AG04449 (cell line): ENCODE measurements around the gene STRIT1.
"Not testable (repeated sequence)": the region's sequence is repeated elsewhere in the genome, so short reads cannot be mapped to it uniquely, and the experiment has no call there.

Source experiments
- CTCF ChIA-PET: fragments of 350-600 bp; formaldehyde crosslinking; extraction: SDS; loops from one replicate; lab custom pipeline; 2021; ENCODE audit warnings: antibody characterized with exemption; lab: Yijun Ruan, JAX
- POLR2A ChIA-PET: fragments of 400-600, 350-600 bp; formaldehyde crosslinking; extraction: SDS; loops from one replicate; lab custom pipeline; 2020; ENCODE audit warnings: antibody characterized with exemption, inconsistent platforms; lab: Yijun Ruan, JAX
- DNase-seq: peaks from one replicate; pipeline ENCODE4 v3.0.0-alpha.2; 2010; ENCODE audit warnings: low read depth, low spot score
- H3K4me3 ChIP-seq: 2 replicates; pipeline ENCODE4 v1.5.1; 2011; ENCODE audit warnings: low read depth, mild to moderate bottlenecking, control low read depth, low read length
- TF ChIP-seq, protein P1 (sequence below): IDR thresholded peaks from one replicate; pipeline ENCODE4 v1.5.1; 2011; ENCODE audit warnings: mild to moderate bottlenecking, moderate library complexity, low read length, control low read depth, inconsistent platforms; ENCODE audit not compliant: insufficient read depth; ENCODE audit errors: missing control alignments

Gene STRIT1

DNA sequence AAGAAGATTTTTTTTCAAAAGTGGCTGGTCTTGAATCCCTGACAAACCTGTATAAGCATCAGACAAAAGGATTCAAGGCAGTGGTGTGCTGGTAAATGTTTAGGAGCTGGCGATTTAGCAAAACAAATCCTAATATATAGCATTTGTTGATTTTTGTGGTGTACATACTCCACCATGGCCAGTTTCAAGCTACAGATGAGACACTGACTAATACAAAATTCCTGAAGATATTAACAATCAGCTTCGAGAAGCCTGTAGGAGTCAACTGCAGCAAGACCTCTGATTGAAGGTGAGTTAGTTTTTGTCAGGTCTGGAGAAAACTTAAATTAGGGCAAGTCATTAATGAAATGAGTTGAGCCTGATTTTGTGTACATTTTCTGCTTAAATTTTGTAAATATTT, 6.7 kb downstream of the STRIT1 start:
- DNase-seq: no peak
- POLR2A ChIA-PET: no interaction called here

DNA sequence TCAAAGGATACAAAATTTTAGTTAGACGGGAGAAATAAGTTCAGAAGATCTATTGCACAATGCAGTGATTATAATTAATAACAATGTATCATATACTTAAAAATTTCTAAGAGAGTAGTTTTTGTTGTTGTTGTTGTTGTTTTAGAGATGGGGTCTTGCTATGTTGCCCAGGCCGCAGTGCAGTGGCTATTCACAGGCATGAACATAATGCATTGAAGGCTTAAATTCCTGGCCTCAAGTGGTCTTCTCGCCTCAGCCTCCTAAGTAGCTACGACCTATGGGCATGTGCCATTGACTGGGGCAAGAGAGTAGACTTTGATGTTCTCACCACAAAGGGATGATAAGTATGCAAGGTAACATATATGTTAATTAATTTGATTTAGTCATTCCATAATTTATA, 7.5 kb downstream of the STRIT1 start:
- TF ChIP-seq, protein P1, sequence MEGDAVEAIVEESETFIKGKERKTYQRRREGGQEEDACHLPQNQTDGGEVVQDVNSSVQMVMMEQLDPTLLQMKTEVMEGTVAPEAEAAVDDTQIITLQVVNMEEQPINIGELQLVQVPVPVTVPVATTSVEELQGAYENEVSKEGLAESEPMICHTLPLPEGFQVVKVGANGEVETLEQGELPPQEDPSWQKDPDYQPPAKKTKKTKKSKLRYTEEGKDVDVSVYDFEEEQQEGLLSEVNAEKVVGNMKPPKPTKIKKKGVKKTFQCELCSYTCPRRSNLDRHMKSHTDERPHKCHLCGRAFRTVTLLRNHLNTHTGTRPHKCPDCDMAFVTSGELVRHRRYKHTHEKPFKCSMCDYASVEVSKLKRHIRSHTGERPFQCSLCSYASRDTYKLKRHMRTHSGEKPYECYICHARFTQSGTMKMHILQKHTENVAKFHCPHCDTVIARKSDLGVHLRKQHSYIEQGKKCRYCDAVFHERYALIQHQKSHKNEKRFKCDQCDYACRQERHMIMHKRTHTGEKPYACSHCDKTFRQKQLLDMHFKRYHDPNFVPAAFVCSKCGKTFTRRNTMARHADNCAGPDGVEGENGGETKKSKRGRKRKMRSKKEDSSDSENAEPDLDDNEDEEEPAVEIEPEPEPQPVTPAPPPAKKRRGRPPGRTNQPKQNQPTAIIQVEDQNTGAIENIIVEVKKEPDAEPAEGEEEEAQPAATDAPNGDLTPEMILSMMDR: no peak
- CTCF ChIA-PET: interaction anchor here (1.0 kb wide), 1 partner anchor 37 kb away, joined by 5 read pairs; no protein-coding TSS in a partner anchor
- no peak overlapping the region for H3K4me3 ChIP-seq
- POLR2A ChIA-PET: no interaction called here
- no peak for DNase-seq

More for the DNA sequence above, 6.7 kb downstream of the STRIT1 start:
- no peak overlapping the region for H3K4me3 ChIP-seq
- TF ChIP-seq, protein P1: no peak
- CTCF ChIA-PET: interaction anchor here (1.0 kb wide), 1 partner anchor 36 kb away, joined by 5 read pairs; no protein-coding TSS in a partner anchor

DNA sequence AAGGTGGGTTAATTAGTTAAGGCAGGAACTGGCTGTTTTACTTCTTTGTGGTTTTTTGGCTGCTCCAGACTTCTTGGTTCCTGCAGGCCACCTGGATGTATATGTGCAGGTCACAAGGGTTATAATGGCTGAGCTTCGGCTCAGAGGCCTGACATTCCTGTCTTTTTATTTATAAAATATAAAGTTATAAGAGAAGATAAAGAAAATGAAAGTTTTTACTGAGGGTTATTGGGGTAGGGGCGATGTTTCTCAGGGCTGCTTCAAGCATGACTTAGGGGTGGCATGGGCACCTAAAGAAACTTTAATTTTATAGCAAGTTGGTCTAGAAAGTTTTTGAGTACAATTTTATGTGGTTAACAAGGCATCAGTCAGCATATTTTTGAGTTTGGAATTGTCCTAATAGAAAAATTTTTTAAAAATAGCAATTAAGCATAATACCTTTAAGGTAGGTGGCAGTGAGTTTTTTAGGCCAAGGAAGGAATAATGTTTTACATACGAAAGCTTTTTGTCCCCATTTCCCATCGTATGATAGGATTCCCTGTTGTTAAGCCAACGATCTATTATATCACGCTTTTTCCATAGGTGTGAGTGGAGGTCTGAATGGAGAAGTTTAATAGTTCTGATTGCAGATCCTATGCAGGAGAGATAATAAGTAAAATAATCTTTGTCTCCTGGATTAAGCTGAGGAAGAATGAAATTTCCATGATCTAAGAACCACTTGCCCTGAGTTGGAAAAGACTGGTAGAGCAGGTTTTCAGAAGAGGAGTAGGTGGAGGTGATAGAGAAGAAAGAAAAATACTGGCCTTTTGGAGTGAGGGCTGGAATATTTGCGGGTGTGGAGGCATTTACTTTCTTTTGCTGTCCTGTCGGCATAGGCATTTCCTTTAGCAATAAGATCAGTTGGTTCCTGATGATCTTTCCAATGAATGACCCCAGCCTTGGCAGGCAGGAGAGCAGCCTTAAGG, 10.1 kb downstream of the STRIT1 start:
- DNase-seq: no peak
- H3K4me3 ChIP-seq: no peak overlapping the region
- ChIA-PET POLR2A (no interaction called here), CTCF (no interaction called here)
- TF ChIP-seq, protein P1: no peak

DNA sequence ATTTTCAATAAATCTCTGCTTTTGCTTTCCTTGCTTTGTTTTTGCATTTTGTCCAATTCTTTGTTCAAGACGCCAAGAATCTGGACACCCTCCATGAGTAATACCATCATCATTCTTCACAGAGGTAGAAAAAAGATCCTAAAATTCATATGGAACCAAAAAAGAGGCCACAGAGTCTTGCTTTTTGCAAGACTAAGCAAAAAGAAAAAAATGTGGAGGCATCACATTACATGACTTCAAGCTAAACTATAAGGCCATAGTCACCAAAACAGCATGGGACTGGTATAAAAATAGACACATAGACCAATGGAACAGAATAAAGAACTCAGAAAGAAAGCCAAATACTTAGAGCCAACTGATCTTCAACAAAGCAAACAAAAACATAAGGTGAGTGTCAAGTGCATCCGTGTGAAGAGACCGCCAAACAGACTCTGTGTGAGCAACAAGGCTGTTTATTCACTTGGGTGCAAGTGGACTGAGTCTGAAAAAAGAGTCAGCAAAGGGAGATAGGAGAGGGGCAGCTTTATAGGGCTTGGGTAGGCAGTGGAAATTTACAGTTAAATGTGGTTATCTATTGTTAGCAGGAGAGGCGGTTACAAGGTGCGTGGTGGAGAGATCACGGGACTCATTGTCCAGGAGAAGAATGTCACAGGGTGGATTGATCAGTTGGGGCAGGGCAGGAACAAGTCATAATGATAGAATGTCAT, 10.9 kb downstream of the STRIT1 start:
- POLR2A ChIA-PET: no interaction called here
- TF ChIP-seq, protein P1: no peak
- no peak overlapping the region; the same call in 1 of the 2 replicates for H3K4me3 ChIP-seq
- CTCF ChIA-PET: no interaction called here
- DNase-seq: peak; percentile 51

DNA sequence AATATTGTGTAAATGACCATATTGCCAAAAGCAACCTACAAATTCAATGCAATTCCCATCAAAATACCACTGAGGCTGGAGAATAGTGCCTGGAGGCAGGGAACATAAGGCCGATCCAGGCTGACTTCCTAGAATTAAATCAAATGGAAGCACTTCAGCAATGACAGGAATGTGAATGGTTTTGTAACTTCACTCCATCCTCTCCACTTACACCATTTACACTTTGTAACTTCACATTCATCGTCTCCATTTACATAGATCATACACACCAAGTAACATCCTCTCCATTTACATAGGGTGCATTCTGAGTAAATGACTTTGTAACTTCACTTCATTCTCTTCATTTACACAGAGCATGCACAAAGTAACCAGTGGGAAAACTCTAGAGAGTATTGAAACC, 11.6 kb downstream of the STRIT1 start:
- no peak overlapping the region for H3K4me3 ChIP-seq

DNA sequence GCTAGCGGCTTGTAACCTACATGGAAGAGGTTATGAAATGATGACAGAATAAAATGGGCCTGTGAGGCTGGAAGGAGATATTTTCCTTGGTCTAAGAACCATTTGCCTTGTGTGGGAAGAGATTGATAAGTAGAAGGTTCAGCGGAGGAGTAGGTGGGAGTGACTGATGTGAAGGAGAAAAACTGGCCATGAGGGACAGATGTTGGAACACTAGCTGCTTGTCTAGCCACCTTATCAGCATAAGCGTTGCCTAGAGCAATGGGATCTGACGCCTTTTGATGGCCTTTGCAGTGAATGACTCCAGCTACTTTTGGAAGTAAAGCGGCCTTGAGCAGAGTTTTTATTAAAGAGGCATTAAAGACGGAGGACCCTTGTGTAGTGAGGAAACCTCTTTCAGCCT, 17.4 kb downstream of the STRIT1 start:
- POLR2A ChIA-PET, H3K4me3 ChIP-seq, CTCF ChIA-PET, DNase-seq: not testable (repeated sequence)

More for the DNA sequence above, 11.6 kb downstream of the STRIT1 start:
- ChIA-PET POLR2A (no interaction called here), CTCF (no interaction called here)
- peak; percentile 31 for DNase-seq
- TF ChIP-seq, protein P1: no peak

DNA sequence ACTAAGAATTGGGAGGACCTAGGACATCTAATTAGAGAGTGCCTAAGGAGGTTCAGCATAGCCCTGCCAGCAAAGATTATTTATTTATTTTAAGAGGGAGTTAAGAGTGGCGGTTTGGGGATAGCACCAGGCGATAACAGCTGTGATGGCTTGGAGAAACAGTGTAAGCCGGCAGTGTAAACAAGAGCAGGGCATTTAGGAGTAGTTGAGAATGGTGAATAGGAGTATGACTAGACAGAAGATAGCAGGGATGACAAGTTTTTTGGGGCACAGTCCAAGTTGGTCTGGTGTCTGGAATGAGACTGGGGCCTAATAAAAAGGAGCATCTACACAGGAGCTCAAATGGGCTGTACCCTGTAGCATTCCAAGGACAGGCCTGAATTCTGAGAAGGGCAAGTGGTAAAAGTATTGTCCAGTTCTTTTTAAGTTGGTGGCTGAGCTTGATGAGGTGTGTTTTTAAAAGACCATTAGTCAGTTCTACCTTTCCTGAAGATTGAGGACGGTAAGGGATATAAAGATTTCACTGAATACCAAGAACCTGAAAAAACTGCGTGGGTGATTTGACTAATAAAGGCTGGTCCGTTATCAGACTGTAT, 18.2 kb downstream of the STRIT1 start:
- H3K4me3 ChIP-seq, CTCF ChIA-PET, DNase-seq, POLR2A ChIA-PET: not testable (repeated sequence)

DNA sequence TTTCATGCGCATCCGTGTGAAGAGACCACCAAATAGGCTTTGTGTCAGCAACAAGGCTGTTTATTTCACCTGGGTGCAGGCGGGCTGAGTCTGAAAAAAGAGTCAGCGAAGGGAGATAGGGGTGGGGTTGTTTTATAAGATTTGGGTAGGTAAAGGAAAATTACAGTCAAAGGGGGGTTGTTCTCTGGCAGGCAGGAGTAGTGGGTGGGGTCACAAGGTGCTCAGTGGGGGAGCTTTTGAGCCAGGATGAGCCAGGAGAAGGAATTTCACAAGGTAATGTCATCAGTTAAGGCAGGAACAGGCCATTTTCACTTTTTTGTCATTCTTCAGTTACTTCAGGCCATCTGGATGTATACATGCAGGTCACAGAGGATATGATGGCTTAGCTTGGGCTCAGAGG, 19.0 kb downstream of the STRIT1 start:
- CTCF ChIA-PET, POLR2A ChIA-PET: not testable (repeated sequence)

More for the DNA sequence above, 19.0 kb downstream of the STRIT1 start:
- H3K4me3 ChIP-seq, DNase-seq: not testable (repeated sequence)
